ENCODE results near the gene DEF6.

GRCh38 chr6:35272005-35272404 is 25.6 kb upstream of the DEF6 start:
- TF ChIP-seq GATA2 (IDR thresholded peaks at IDR 0.05; ENCODE audit: low read depth, low read length): no peak
- TF ChIP-seq GATA3 (IDR thresholded peaks at IDR 0.05; ENCODE audit: low read depth, low read length): no peak
